ENCODE measurements around the gene RIMS1.
"Not testable (repeated sequence)": the region's sequence is repeated elsewhere in the genome, so short reads cannot be mapped to it uniquely, and the experiment has no call there.

The RIMS1 gene

GRCh38 chr6:72287801-72288200 lies 401.5 kb downstream of the RIMS1 start:
- in situ Hi-C loops (cut with MboI; ENCODE audit: low pct_unique_long_range_greater_than_20kb, low sequenced_read_pairs): no loop called here
- DNase-seq: no peak

- no peak for DNase-seq
Observed at GRCh38 chr6:72288592-72288991, 402.2 kb downstream of the RIMS1 start.

GRCh38 chr6:72290620-72291019 lies 404.3 kb downstream of the RIMS1 start:
- in situ Hi-C loops (cut with MboI; ENCODE audit: low pct_unique_long_range_greater_than_20kb, low sequenced_read_pairs): no loop called here
- DNase-seq: no peak

More at GRCh38 chr6:72288592-72288991, 402.2 kb downstream of the RIMS1 start:
- in situ Hi-C loops (cut with MboI; ENCODE audit: low pct_unique_long_range_greater_than_20kb, low sequenced_read_pairs): no loop called here

- no peak for DNase-seq
- in situ Hi-C loops (cut with MboI; ENCODE audit: low pct_unique_long_range_greater_than_20kb, low sequenced_read_pairs): no loop called here
Observed at GRCh38 chr6:72296375-72296774, 410.0 kb downstream of the RIMS1 start.

- DNase-seq: no peak
- in situ Hi-C loops (cut with MboI; ENCODE audit: low pct_unique_long_range_greater_than_20kb, low sequenced_read_pairs): no loop called here
Observed at GRCh38 chr6:72305971-72306370, 419.6 kb downstream of the RIMS1 start.

- in situ Hi-C loops (cut with MboI; ENCODE audit: low pct_unique_long_range_greater_than_20kb, low sequenced_read_pairs): no loop called here
- no peak for DNase-seq
Observed at GRCh38 chr6:72316675-72317380, 430.5 kb downstream of the RIMS1 start.

GRCh38 chr6:72321788-72322187 lies 435.4 kb downstream of the RIMS1 start:
- no peak for DNase-seq

GRCh38 chr6:72322771-72323170 lies 436.4 kb downstream of the RIMS1 start:
- in situ Hi-C loops (cut with MboI; ENCODE audit: low pct_unique_long_range_greater_than_20kb, low sequenced_read_pairs): no loop called here

More at GRCh38 chr6:72321788-72322187, 435.4 kb downstream of the RIMS1 start:
- in situ Hi-C loops (cut with MboI; ENCODE audit: low pct_unique_long_range_greater_than_20kb, low sequenced_read_pairs): no loop called here

GRCh38 chr6:72324591-72324990 lies 438.2 kb downstream of the RIMS1 start:
- in situ Hi-C loops (cut with MboI; ENCODE audit: low pct_unique_long_range_greater_than_20kb, low sequenced_read_pairs): no loop called here
- DNase-seq: no peak

More at GRCh38 chr6:72322771-72323170, 436.4 kb downstream of the RIMS1 start:
- no peak for DNase-seq

- no peak for DNase-seq
- in situ Hi-C loops (cut with MboI; ENCODE audit: low pct_unique_long_range_greater_than_20kb, low sequenced_read_pairs): no loop called here
Observed at GRCh38 chr6:72328775-72329174, 442.4 kb downstream of the RIMS1 start.

- DNase-seq; in situ Hi-C loops (cut with MboI; ENCODE audit: low pct_unique_long_range_greater_than_20kb, low sequenced_read_pairs): not testable (repeated sequence)
Observed at GRCh38 chr6:72335203-72335602, 448.9 kb downstream of the RIMS1 start.

- no peak for DNase-seq
- in situ Hi-C loops (cut with MboI; ENCODE audit: low pct_unique_long_range_greater_than_20kb, low sequenced_read_pairs): no loop called here
Observed at GRCh38 chr6:72348926-72349325, 462.6 kb downstream of the RIMS1 start.

GRCh38 chr6:72350296-72350881 lies 464.0 kb downstream of the RIMS1 start:
- no peak for DNase-seq
- in situ Hi-C loops (cut with MboI; ENCODE audit: low pct_unique_long_range_greater_than_20kb, low sequenced_read_pairs): no loop called here

- in situ Hi-C loops (cut with MboI; ENCODE audit: low pct_unique_long_range_greater_than_20kb, low sequenced_read_pairs): no loop called here
- DNase-seq: no peak
Observed at GRCh38 chr6:72363844-72364740, 477.7 kb downstream of the RIMS1 start.

GRCh38 chr6:72365773-72366172 lies 479.4 kb downstream of the RIMS1 start:
- in situ Hi-C loops (cut with MboI; ENCODE audit: low pct_unique_long_range_greater_than_20kb, low sequenced_read_pairs): no loop called here
- DNase-seq: no peak

GRCh38 chr6:72367439-72367838 lies 481.1 kb downstream of the RIMS1 start:
- no peak for DNase-seq
- in situ Hi-C loops (cut with MboI; ENCODE audit: low pct_unique_long_range_greater_than_20kb, low sequenced_read_pairs): no loop called here

- DNase-seq: no peak
- in situ Hi-C loops (cut with MboI; ENCODE audit: low pct_unique_long_range_greater_than_20kb, low sequenced_read_pairs): no loop called here
Observed at GRCh38 chr6:72371473-72371872, 485.1 kb downstream of the RIMS1 start.

- DNase-seq: no peak
- in situ Hi-C loops (cut with MboI; ENCODE audit: low pct_unique_long_range_greater_than_20kb, low sequenced_read_pairs): no loop called here
Observed at GRCh38 chr6:72374172-72374571, 487.8 kb downstream of the RIMS1 start.

GRCh38 chr6:72374857-72375256 lies 488.5 kb downstream of the RIMS1 start:
- in situ Hi-C loops (cut with MboI; ENCODE audit: low pct_unique_long_range_greater_than_20kb, low sequenced_read_pairs): no loop called here
- no peak for DNase-seq

- in situ Hi-C loops (cut with MboI; ENCODE audit: low pct_unique_long_range_greater_than_20kb, low sequenced_read_pairs): no loop called here
Observed at GRCh38 chr6:72376736-72377135, 490.4 kb downstream of the RIMS1 start.

More at GRCh38 chr6:72376736-72377135, 490.4 kb downstream of the RIMS1 start:
- no peak for DNase-seq

All from KBM-7 (cell line).